ENCODE data around the gene WFDC1.

- TF ChIP-seq CTCF (IDR thresholded peaks at IDR 0.05; ENCODE audit: insufficient read depth, low read depth, low read length) (no peak), EZH2 (IDR thresholded peaks at IDR 0.05; ENCODE audit: insufficient read depth, low read length) (no peak)
Measured at GRCh38 chr16:84312783-84313382, 18.2 kb downstream of the WFDC1 start.

All from astrocyte (in vitro differentiated cells and primary cell).